Gastroesophageal sphincter (tissue), 3 donors: Measurements from ENCODE around the gene RSRC2.

Source experiments
- CTCF ChIP-seq, 4 experiments: fragments of 200-600 bp in 2 of 4; fragments of 450-650 bp in 2 of 4; sonication (generic) in 1 of 4; IDR thresholded peaks; one replicate each; pipeline ENCODE4 v1.5.1; 2017 to 2019; ENCODE audit warnings: antibody characterized with exemption in 4 of 4, mild to moderate bottlenecking in 2 of 4, moderate library complexity in 2 of 4
- EP300 ChIP-seq: sonication (generic); formaldehyde crosslinking; IDR thresholded peaks from one replicate; pipeline ENCODE4 v1.6.1; 2017; ENCODE audit warnings: antibody characterized with exemption, mild to moderate bottlenecking
- POLR2A ChIP-seq, 2 donors: fragments of 450-650 bp; IDR thresholded peaks; one replicate each; pipeline ENCODE4 v1.6.1; 2017; ENCODE audit warnings: antibody characterized with exemption in 2 of 2, mild to moderate bottlenecking in 2 of 2, moderate library complexity in 1 of 2

GRCh38 chr12:122489038-122489437, 37.7 kb downstream of the RSRC2 start:
- TF ChIP-seq CTCF (IDR thresholded peaks at IDR 0.05), result no peak
- TF ChIP-seq POLR2A (IDR thresholded peaks at IDR 0.05), result no peak
- TF ChIP-seq EP300, result no peak
